Endothelial cell (in vitro differentiated cells): Measurements from ENCODE around the gene ZNF317. TPM values are rescaled to one million over a fixed set of nuclear protein-coding genes. Genes with fewer than 3 reads are reported as not detected.
"Not testable (repeated sequence)": the region's sequence is repeated elsewhere in the genome, so short reads cannot be mapped to it uniquely, and the experiment has no call there.

ENCODE experiments used
- DNase-seq: peaks from one replicate; pipeline ENCODE4 v3.0.0; 2021; ENCODE audit warnings: low spot score
- H3K27ac Mint-ChIP-seq: one replicate; pipeline ENCODE4 v1.8.0; 2021; ENCODE audit warnings: mixed read lengths, inconsistent platforms; ENCODE audit not compliant: unreplicated experiment
- H3K27me3 Mint-ChIP-seq: one replicate; pipeline ENCODE4 v1.8.0; 2021; ENCODE audit warnings: mild to moderate bottlenecking, moderate library complexity, mixed read lengths, inconsistent platforms; ENCODE audit not compliant: unreplicated experiment
- H3K36me3 Mint-ChIP-seq: one replicate; pipeline ENCODE4 v1.8.0; 2021; ENCODE audit warnings: mild to moderate bottlenecking, low read depth, mixed read lengths, inconsistent platforms; ENCODE audit not compliant: unreplicated experiment
- H3K4me1 Mint-ChIP-seq: one replicate; pipeline ENCODE4 v1.8.0; 2021; ENCODE audit warnings: mild to moderate bottlenecking, mixed read lengths, inconsistent platforms; ENCODE audit not compliant: unreplicated experiment
- H3K4me3 Mint-ChIP-seq: one replicate; pipeline ENCODE4 v1.8.0; 2021; ENCODE audit warnings: mild to moderate bottlenecking, mixed read lengths, inconsistent platforms; ENCODE audit not compliant: unreplicated experiment
- H3K9me3 Mint-ChIP-seq: one replicate; pipeline ENCODE4 v1.8.0; 2021; ENCODE audit warnings: mixed read lengths, inconsistent platforms; ENCODE audit not compliant: unreplicated experiment
- CTCF ChIP-seq: fragments of 200-600 bp; sonication (generic); IDR thresholded peaks from one replicate; pipeline ENCODE4 v1.5.0; 2021; ENCODE audit warnings: antibody characterized with exemption; ENCODE audit not compliant: unreplicated experiment
- total RNA-seq: library from RNA; stranded (reverse); fragmentation: NEBNext Ultra II Directional; extraction: Animal tissue kit (Norgen Biotek cat#: 25700); gene quantifications from one replicate; pipeline ENCODE4 v1.2.1, GENCODE V29; 2021; ENCODE audit not compliant: unreplicated experiment

Gene ZNF317
- total RNA-seq, 1 donor from 2014 or later = 27.1 TPM

GRCh38 chr19:9183000-9183399, 42.8 kb downstream of the ZNF317 start:
- Mint-ChIP-seq H3K27me3 (peaks cover 4% of the 10 kb centered on the region), H3K4me3 (no peak overlapping the region), H3K9me3 (peaks cover 16% of the 10 kb centered on the region), H3K27ac (no peak overlapping the region), H3K36me3 (peaks cover 10% of the 10 kb centered on the region), H3K4me1 (no peaks in the 10 kb centered on the region)
- no peak for TF ChIP-seq CTCF
- DNase-seq = no peak

- Mint-ChIP-seq H3K27me3 (peaks cover 4% of the 10 kb centered on the region), H3K4me3 (no peak overlapping the region), H3K36me3 (peaks cover 15% of the 10 kb centered on the region), H3K27ac (no peak overlapping the region), H3K4me1 (no peaks in the 10 kb centered on the region), H3K9me3 (peaks cover 32% of the 10 kb centered on the region)
- no peak for TF ChIP-seq CTCF
- DNase-seq = no peak
These were observed 47.0 kb downstream of the ZNF317 start for GRCh38 chr19:9187191-9187590.

- Mint-ChIP-seq H3K27ac (no peak overlapping the region), H3K9me3 (peaks cover 43% of the 10 kb centered on the region), H3K4me3 (no peak overlapping the region), H3K36me3 (peaks cover 15% of the 10 kb centered on the region), H3K4me1 (no peaks in the 10 kb centered on the region), H3K27me3 (peaks cover 4% of the 10 kb centered on the region)
- no peak for DNase-seq
- TF ChIP-seq CTCF = no peak
These were observed 49.3 kb downstream of the ZNF317 start for GRCh38 chr19:9189535-9189934.

GRCh38 chr19:9198044-9198443, 57.8 kb downstream of the ZNF317 start:
- not testable (repeated sequence) for H3K27ac Mint-ChIP-seq, H3K27me3 Mint-ChIP-seq, H3K4me1 Mint-ChIP-seq, DNase-seq, H3K36me3 Mint-ChIP-seq, H3K4me3 Mint-ChIP-seq
- H3K9me3 Mint-ChIP-seq = peaks cover 11% of the 10 kb centered on the region

- peaks cover 18% of the 10 kb centered on the region for H3K9me3 Mint-ChIP-seq
- H3K27me3 Mint-ChIP-seq = no peaks in the 10 kb centered on the region
These were observed 65.4 kb downstream of the ZNF317 start for GRCh38 chr19:9205501-9206113.

More at GRCh38 chr19:9205501-9206113, 65.4 kb downstream of the ZNF317 start:
- TF ChIP-seq CTCF = peak; percentile 49
- no peaks in the 10 kb centered on the region for H3K36me3 Mint-ChIP-seq
- H3K27ac Mint-ChIP-seq = no peak overlapping the region
- no peak overlapping the region for H3K4me3 Mint-ChIP-seq
- H3K4me1 Mint-ChIP-seq = no peaks in the 10 kb centered on the region
- peak; percentile 58 for DNase-seq

Other genes starting within 250 kb of the ZNF317 start
- not detected for gene MUC16, start 130.0 kb upstream of the ZNF317 start, total RNA-seq
- gene OR1M1, start 53.3 kb upstream of the ZNF317 start, total RNA-seq = not detected
- not detected for gene OR7G2, start 32.9 kb upstream of the ZNF317 start, total RNA-seq
- not detected for gene OR7G1, start 24.6 kb upstream of the ZNF317 start, total RNA-seq
- gene OR7G3, start 13.4 kb upstream of the ZNF317 start, total RNA-seq = not detected
- gene OR7D2, start 38.6 kb downstream of the ZNF317 start, total RNA-seq = not detected
- gene OR7D4, start 79.2 kb downstream of the ZNF317 start, total RNA-seq = not detected
- gene OR7E24, start 110.5 kb downstream of the ZNF317 start, total RNA-seq = not detected
- gene ZNF699, start 169.4 kb downstream of the ZNF317 start, total RNA-seq = 3.9 TPM
- gene ZNF559, start 183.8 kb downstream of the ZNF317 start, total RNA-seq = 6.8 TPM
- 1.1 TPM for gene ZNF177, start 222.6 kb downstream of the ZNF317 start, total RNA-seq